ENCODE results near the gene FBRSL1. TPM values are rescaled to one million over a fixed set of nuclear protein-coding genes. Genes with fewer than 3 reads are reported as not detected.

The FBRSL1 gene
- total and polyA plus RNA-seq, 2 of the 8 experiments (the other 6 are each of a cell fraction or from before 2014, with no cell fraction given): 18.4 to 109 TPM

DNA sequence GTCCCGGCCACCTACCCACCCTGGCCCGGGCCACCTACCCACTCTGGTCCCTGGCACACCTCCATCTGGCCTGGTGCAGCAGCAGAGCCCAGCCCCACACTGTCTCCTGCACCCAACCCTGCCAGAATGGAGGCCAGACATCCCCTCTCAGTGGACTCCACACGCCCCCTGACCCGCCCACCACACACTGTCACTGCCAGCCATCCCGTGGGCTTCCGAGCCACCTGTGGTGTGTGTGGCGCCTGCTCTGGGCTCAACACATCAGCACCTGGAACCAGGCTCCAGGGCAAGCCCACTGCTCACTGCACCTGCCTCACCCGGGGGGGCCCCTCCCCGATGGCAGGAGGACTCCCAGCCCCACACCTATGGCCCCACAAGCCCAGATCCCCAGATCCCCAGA, 50.5 kb downstream of the FBRSL1 start:
- Histone ChIP-seq H4K5ac (ENCODE audit: insufficient read length, low read depth, low read length) (no peak overlapping the region), H3K27ac (ENCODE audit: low read depth, low read length) (no peak overlapping the region), H4K91ac (replicated peaks; ENCODE audit: insufficient read length, low read length) (no peak overlapping the region), H3K4me2 (ENCODE audit: insufficient read depth in 1 of 2, low read depth in 2 of 2, low read length in 2 of 2) (no peak overlapping the region), H3K79me1 (ENCODE audit: low read depth, low read length) (no peaks in the 10 kb centered on the region; the same call in 1 of the 2 replicates), H2AFZ (ENCODE audit: low read length) (no peak overlapping the region), H2BK12ac (ENCODE audit: low read depth, low read length) (no peak overlapping the region), H3K4me1 (replicated peaks in 1 of 4; ENCODE audit: control insufficient read depth in 3 of 4, insufficient read depth in 4 of 4, low read length in 3 of 4) (no peaks in the 10 kb centered on the region; a peak in 1 of 7 replicates), H3K9me3 (ENCODE audit: insufficient read depth in 2 of 2, low read depth in 1 of 2, low read length in 1 of 2) (peaks cover 16 to 28% of the 10 kb centered on the region in 2 experiments), H3K27me3 (replicated peaks in 1 of 4; ENCODE audit: control insufficient read depth in 3 of 4, extremely low read depth in 1 of 4, insufficient read depth in 3 of 4, low read length in 3 of 4) (peaks cover 67 to 90% (median 81%) of the 10 kb centered on the region in 4 experiments), H3K4ac (replicated peaks; ENCODE audit: insufficient read length, low read depth, low read length) (no peak overlapping the region), H3K36me3 (ENCODE audit: control insufficient read depth in 2 of 4, insufficient read depth in 4 of 4, low read length in 3 of 4) (no peaks in the 10 kb centered on the region; a peak in 1 of 8 replicates), H3K4me3 (ENCODE audit: extremely low read depth in 1 of 4, insufficient read depth in 2 of 4, low read depth in 3 of 4, low read length in 4 of 4) (no peak overlapping the region), H2BK5ac (ENCODE audit: low read depth, low read length) (no peak overlapping the region), H3K9ac (replicated peaks in 1 of 4; ENCODE audit: extremely low read depth in 1 of 4, low read depth in 3 of 4, low read length in 3 of 4) (no peak overlapping the region), H2BK15ac (ENCODE audit: low read length) (no peak overlapping the region), H3K14ac (ENCODE audit: insufficient read length) (no peak overlapping the region), H3K23me2 (ENCODE audit: low read depth, low read length) (peaks cover 4% of the 10 kb centered on the region), H2AK5ac (ENCODE audit: low read depth, low read length) (no peak overlapping the region), H4K8ac (ENCODE audit: extremely low read depth, insufficient read depth, low read length) (no peak overlapping the region), H3K79me2 (ENCODE audit: control insufficient read depth in 1 of 2, insufficient read depth in 2 of 2, low read length in 2 of 2) (no peaks in the 10 kb centered on the region), H2BK120ac (replicated peaks; ENCODE audit: low read depth, low read length) (no peak overlapping the region), H4K20me1 (replicated peaks in 1 of 2; ENCODE audit: control insufficient read depth in 1 of 2, insufficient read depth in 2 of 2, low read length in 2 of 2) (peaks cover 2 to 14% of the 10 kb centered on the region in 2 experiments), H3K23ac (ENCODE audit: insufficient read length) (no peak overlapping the region), H2BK20ac (ENCODE audit: low read length) (no peak overlapping the region), H3K18ac (ENCODE audit: extremely low read depth, low read length) (no peak overlapping the region), H3K56ac (replicated peaks; ENCODE audit: insufficient read length, low read depth, low read length) (no peak overlapping the region)
- POLR2A ChIA-PET (ENCODE audit: partially characterized antibody): no interaction called here
- DNase-seq (ENCODE audit: low read depth in 1 of 2, low spot score in 2 of 2) (no peak), FAIRE-seq (no peak)
- 82% methylated on average over 7 of the region's 9 CpGs; no CpG with 5 or more reads in 1 of the 2 experiments for WGBS, 2 experiments (ENCODE audit: extremely low coverage in 1 of 2, insufficient coverage in 1 of 2, insufficient read length in 1 of 2, insufficient replicate concordance in 2 of 2, low coverage in 1 of 2, low lambda C conversion rate in 2 of 2, missing lambda C conversion rate in 1 of 2)
- CTCF ChIA-PET (ENCODE audit: partially characterized antibody): interaction anchor here (1.0 kb wide), 1 partner anchor 21 kb away, joined by 3 read pairs; no protein-coding TSS in a partner anchor
